ENCODE measurements around the gene BTRC. TPM values are rescaled to one million over a fixed set of nuclear protein-coding genes. Genes with fewer than 3 reads are reported as not detected.

The BTRC gene
- total and polyA plus RNA-seq, 12 donors: 10.0 to 35.3 (median 20.3) TPM

DNA sequence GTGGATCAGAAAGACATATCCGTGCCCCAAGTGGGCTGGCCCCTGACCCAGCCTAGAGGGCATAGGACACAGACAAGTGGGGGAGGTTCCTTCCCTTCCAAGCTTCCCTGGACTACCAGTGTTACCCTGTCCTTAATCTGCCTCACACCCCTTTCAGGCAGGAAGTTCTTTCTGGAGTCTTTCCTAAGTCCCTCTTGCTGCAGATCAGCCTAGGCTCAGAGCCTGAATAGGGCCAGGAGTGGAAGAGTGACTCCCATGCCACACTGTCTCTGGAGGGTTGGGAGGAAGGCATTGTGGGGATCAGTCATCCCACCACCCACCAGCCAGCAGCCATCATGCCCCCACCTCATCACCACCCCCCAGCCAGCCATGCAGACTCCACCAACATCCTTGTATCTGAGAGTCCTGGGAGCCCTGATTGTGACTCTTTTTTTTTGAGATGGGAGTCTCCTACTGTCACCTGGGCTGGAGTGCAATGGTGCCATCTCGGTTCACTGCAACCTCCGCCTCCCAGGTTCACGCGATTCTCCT, 211.5 kb downstream of the BTRC start:
- peak in 3 of 7 donors; percentile 4 to 38 (median 9) for DNase-seq
- Histone ChIP-seq H3K27me3 (peaks cover 9% of the 10 kb centered on the region), H3K4me1 (replicated peaks in 1 of 2) (peaks cover 12 to 18% of the 10 kb centered on the region in 2 donors), H3K36me3 (replicated peaks in 1 of 2) (no peaks in the 10 kb centered on the region), H3K27ac (no peak overlapping the region), H3K9me3 (replicated peaks in 1 of 3) (no peaks in the 10 kb centered on the region), H3K4me3 (no peak overlapping the region)
- WGBS, 4 donors: 77 to 87% (median 80%) methylated on average over 5 of the region's 5 CpGs
- intact Hi-C loops (cut with DNase I): loop anchor here (5.0 to 10.0 kb wide), 4 partner anchors 121 to 401 kb away; no protein-coding TSS in a partner anchor
- TF ChIP-seq CTCF (IDR thresholded peaks at IDR 0.05): no peak
- no peak for TF ChIP-seq POLR2A (IDR thresholded peaks at IDR 0.05)

DNA sequence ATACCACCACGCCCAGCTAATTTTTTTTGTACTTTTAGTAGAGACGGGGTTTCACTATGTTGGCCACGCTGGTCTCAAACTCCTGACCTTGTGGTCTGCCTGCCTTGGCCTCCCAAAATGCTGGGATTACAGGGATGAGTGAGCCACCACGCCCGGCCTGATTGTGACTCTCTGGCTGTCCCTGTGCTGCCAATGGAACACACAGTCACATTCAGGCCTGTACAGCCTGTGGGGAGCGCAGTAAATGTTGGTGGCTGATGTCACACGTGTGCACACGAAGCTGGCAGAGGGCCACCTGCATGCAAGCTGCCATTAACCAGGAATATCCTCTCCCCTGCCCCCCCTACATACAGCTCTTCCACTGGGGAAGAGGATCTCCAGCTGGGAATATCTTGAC, 212.0 kb downstream of the BTRC start:
- Histone ChIP-seq H3K36me3 (replicated peaks in 1 of 2) (no peaks in the 10 kb centered on the region), H3K27ac (no peak overlapping the region), H3K9me3 (replicated peaks in 1 of 3) (no peaks in the 10 kb centered on the region), H3K4me3 (no peak overlapping the region), H3K4me1 (replicated peaks in 1 of 2) (peaks cover 17 to 23% of the 10 kb centered on the region in 2 donors), H3K27me3 (peaks cover 9% of the 10 kb centered on the region)
- TF ChIP-seq POLR2A (IDR thresholded peaks at IDR 0.05) (no peak), CTCF (IDR thresholded peaks at IDR 0.05) (no peak)
- intact Hi-C loops (cut with DNase I): loop anchor here (5.0 to 10.0 kb wide), 4 partner anchors 121 to 401 kb away; no protein-coding TSS in a partner anchor
- WGBS, 4 donors: 38 to 49% (median 45%) methylated on average over 8 of the region's 8 CpGs
- DNase-seq: peak in 1 of 7 donors; percentile 53

DNA sequence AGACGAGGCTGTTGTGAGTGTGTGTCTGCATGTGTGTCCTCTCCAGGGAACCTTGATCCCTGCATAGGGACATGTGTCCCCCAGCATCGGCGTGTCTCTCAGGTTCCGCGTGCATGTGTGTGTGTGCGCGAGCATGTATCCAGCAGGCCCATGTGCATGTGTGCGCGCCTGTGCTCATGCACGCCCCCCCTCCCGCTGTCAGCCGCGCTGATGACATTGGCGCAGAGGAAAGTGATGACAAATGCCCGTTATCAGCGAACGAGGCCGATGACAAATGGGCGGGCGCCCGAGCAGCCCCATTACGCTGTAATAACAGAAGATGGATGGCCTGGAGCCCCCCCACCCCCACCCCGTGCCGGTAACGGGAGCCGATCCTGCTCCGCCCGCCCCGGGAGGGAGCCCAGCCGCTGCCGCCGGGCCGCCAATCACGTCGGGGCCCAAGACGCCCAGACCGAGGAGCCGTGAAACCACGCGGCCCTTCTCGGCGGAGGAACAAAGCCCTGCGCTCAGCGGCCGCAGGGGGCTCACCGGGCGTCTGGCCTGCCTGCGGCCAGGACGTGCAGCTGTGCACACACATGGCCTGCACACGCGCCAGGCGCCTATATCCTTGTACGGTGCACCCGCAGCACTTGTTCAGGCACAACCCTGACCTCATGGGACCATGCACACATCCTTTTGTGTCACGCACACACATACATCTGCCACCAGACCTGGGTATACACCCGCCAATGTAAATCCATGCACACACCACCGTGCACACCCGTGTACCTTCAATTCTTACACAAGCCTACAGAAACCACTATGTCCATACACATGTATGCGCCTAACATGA, 212.6 kb downstream of the BTRC start:
- Histone ChIP-seq H3K27ac (no peak overlapping the region), H3K4me3 (peak overlapping the region in 1 of 4 donors; percentile 45), H3K9me3 (replicated peaks in 1 of 3) (no peaks in the 10 kb centered on the region), H3K27me3 (peaks cover 9% of the 10 kb centered on the region), H3K36me3 (replicated peaks in 1 of 2) (no peaks in the 10 kb centered on the region), H3K4me1 (replicated peaks in 1 of 2) (peaks cover 17 to 23% of the 10 kb centered on the region in 2 donors)
- TF ChIP-seq POLR2A (IDR thresholded peaks at IDR 0.05) (no peak), CTCF (IDR thresholded peaks at IDR 0.05) (no peak)
- intact Hi-C loops (cut with DNase I): loop anchor here (5.0 to 10.0 kb wide), 4 partner anchors 122 to 402 kb away; no protein-coding TSS in a partner anchor
- DNase-seq: peak in 5 of 7 donors; percentile 41 to 74 (median 64)
- 8 to 22% (median 13%) methylated on average over 18 to 59 of the region's 59 CpGs for WGBS, 4 donors
